ENCODE data around the gene CFAP221. TPM values are rescaled to one million over a fixed set of nuclear protein-coding genes. Genes with fewer than 3 reads are reported as not detected.

Gene CFAP221
- total RNA-seq, 1 experiment from 2014 or later: not detected

DNA sequence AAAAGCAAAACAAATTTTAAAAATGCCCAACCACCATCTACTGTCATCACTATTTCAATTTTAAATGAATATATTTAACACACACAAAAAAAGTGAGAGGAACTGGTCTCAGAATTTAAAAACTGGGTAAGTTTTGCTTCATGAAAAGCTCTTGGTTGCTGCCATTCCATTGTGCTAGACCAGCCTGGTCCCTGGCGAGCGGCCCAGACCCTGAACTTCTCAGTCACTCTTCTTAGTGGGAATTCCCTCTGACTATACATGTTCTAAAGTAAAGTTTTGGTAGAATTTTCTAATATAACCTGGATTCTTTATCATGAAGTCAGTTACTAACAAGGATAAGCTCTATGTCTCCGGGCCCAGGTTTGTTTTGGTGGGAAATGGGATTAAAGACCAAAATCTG is 99.9 kb downstream of the CFAP221 start:
- TF ChIP-seq, protein P1, sequence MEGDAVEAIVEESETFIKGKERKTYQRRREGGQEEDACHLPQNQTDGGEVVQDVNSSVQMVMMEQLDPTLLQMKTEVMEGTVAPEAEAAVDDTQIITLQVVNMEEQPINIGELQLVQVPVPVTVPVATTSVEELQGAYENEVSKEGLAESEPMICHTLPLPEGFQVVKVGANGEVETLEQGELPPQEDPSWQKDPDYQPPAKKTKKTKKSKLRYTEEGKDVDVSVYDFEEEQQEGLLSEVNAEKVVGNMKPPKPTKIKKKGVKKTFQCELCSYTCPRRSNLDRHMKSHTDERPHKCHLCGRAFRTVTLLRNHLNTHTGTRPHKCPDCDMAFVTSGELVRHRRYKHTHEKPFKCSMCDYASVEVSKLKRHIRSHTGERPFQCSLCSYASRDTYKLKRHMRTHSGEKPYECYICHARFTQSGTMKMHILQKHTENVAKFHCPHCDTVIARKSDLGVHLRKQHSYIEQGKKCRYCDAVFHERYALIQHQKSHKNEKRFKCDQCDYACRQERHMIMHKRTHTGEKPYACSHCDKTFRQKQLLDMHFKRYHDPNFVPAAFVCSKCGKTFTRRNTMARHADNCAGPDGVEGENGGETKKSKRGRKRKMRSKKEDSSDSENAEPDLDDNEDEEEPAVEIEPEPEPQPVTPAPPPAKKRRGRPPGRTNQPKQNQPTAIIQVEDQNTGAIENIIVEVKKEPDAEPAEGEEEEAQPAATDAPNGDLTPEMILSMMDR (IDR thresholded peaks at IDR 0.05; ENCODE audit: unreplicated experiment): no peak
- Mint-ChIP-seq H3K4me1 (ENCODE audit: insufficient read depth, unreplicated experiment) (peaks cover 13% of the 10 kb centered on the region), H3K27ac (ENCODE audit: low read depth, unreplicated experiment) (no peak overlapping the region), H3K36me3 (ENCODE audit: insufficient read depth, unreplicated experiment) (no peaks in the 10 kb centered on the region), H3K9me3 (ENCODE audit: unreplicated experiment) (no peaks in the 10 kb centered on the region), H3K27me3 (ENCODE audit: insufficient read depth, unreplicated experiment) (no peaks in the 10 kb centered on the region), H3K4me3 (ENCODE audit: unreplicated experiment) (no peak overlapping the region)
- intact Hi-C loops (cut with micrococcal nuclease): loop anchor here (5.0 to 10.0 kb wide), 2 partner anchors 149 to 183 kb away; no protein-coding TSS in a partner anchor
- no TSS peak for BruUV-seq (replicated peaks)
- ChIA-PET CTCF (interaction anchor here (0.8 to 5.5 kb wide), 4 partner anchors 18 to 608 kb away, joined by 3 to 75 read pairs (median 4); partner anchors contain the start of gene RALB), POLR2A (interaction anchor here (0.6 kb wide), 1 partner anchor 35 kb away, joined by 3 read pairs; the partner anchor contains the start of gene TMEM177)
- no peak for DNase-seq (ENCODE audit: unreplicated experiment)

DNA sequence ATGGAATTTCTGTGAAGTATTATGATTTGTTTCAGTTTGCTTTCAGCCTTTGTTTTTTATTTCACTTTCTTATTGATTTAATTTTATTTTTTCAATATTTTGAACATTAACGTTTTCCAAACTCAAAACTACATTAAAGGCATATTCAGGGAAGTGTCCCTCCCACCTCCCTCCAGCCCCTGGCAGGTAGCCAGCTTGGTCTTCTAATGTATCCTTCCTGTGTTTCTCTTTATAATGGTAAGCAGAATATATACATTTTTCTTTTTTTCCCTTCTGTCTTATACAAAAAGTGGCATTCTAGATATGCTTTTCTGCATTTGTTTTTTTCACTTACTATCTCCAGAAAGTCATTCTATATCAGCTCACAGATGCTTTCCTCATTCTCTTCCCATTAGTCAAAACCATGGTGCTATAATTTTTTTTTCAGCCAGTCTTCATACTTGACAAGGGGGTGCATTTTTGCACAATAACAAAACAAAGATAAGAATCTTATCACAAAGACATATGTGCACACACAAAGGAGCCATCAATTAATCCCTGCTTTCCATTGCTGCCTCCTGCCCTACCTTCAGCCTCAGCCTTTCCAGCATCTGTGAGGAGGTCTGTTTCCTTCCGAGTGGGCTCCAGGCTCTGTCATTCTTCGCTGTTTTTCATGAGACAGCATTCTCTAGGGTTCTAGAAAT is 101.1 kb downstream of the CFAP221 start:
- DNase-seq (ENCODE audit: unreplicated experiment): no peak
- BruUV-seq (replicated peaks): no TSS peak
- POLR2A ChIA-PET: interaction anchor here (1.0 kb wide), 1 partner anchor 34 kb away, joined by 3 read pairs; the partner anchor contains the start of gene TMEM177
- H3K4me3 Mint-ChIP-seq (ENCODE audit: unreplicated experiment): no peak overlapping the region
- no peak overlapping the region for H3K27ac Mint-ChIP-seq (ENCODE audit: low read depth, unreplicated experiment)
- no peaks in the 10 kb centered on the region for H3K9me3 Mint-ChIP-seq (ENCODE audit: unreplicated experiment)
- intact Hi-C loops (cut with micrococcal nuclease): loop anchor here (10.0 kb wide), 1 partner anchor 151 kb away; no protein-coding TSS in a partner anchor
- TF ChIP-seq, protein P1 (IDR thresholded peaks at IDR 0.05; ENCODE audit: unreplicated experiment): no peak
- H3K4me1 Mint-ChIP-seq (ENCODE audit: insufficient read depth, unreplicated experiment): peaks cover 13% of the 10 kb centered on the region
- no peaks in the 10 kb centered on the region for H3K27me3 Mint-ChIP-seq (ENCODE audit: insufficient read depth, unreplicated experiment)
- CTCF ChIA-PET: interaction anchor here (0.6 to 5.5 kb wide), 4 partner anchors 17 to 789 kb away, joined by 3 to 75 read pairs (median 4); no protein-coding TSS in a partner anchor
- no peaks in the 10 kb centered on the region for H3K36me3 Mint-ChIP-seq (ENCODE audit: insufficient read depth, unreplicated experiment)

- ChIA-PET CTCF (interaction anchor here (0.6 to 0.8 kb wide), 4 partner anchors 8 to 788 kb away, joined by 3 to 7 read pairs (median 4); no protein-coding TSS in a partner anchor), POLR2A (no interaction called here)
- H3K9me3 Mint-ChIP-seq (ENCODE audit: unreplicated experiment): no peaks in the 10 kb centered on the region
- BruUV-seq (replicated peaks): no TSS peak
- H3K27me3 Mint-ChIP-seq (ENCODE audit: insufficient read depth, unreplicated experiment): no peaks in the 10 kb centered on the region
- no peaks in the 10 kb centered on the region for H3K36me3 Mint-ChIP-seq (ENCODE audit: insufficient read depth, unreplicated experiment)
- H3K27ac Mint-ChIP-seq (ENCODE audit: low read depth, unreplicated experiment): no peak overlapping the region
- DNase-seq (ENCODE audit: unreplicated experiment): no peak
- no peak overlapping the region for H3K4me3 Mint-ChIP-seq (ENCODE audit: unreplicated experiment)
- intact Hi-C loops (cut with micrococcal nuclease): loop anchor here (10.0 kb wide), 1 partner anchor 151 kb away; no protein-coding TSS in a partner anchor
- peaks cover 13% of the 10 kb centered on the region for H3K4me1 Mint-ChIP-seq (ENCODE audit: insufficient read depth, unreplicated experiment)
- TF ChIP-seq, protein P1 (IDR thresholded peaks at IDR 0.05; ENCODE audit: unreplicated experiment): no peak
Observed at GRCh38 chr2:119646149-119646548, 101.9 kb downstream of the CFAP221 start.

DNA sequence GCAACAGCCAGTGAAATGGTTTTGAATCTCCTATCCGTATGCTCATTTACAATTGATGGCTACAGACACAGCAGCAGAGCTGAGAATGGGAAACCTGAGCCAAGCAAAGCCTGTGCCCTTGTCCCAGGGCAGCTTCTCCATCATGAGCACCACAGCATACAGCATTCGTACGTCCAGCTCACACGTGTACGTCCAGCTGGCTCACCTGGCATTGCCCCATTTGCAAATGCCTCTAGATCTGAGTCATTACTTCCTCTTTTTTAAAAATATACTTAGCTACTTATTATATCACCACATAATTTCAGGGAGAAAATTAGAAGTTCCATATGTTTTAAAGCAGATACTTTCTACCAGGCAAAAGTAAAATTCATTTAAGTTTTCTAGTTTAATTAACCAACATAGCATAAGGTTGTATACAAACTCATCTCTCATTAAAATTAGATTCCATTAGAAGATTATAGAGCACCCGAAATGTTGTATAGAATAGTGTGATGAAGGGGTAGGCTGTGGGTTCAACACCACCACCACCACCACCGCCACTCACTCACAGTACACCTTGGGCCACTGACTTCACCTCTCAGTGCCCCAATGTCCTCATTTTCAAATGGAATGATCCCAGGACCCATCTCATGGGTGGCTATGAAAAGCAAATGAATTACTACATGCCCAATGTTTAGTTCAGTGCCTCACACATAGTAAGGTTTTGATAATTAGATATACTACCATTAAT is 103.4 kb downstream of the CFAP221 start:
- Mint-ChIP-seq H3K27ac (ENCODE audit: low read depth, unreplicated experiment) (no peak overlapping the region), H3K27me3 (ENCODE audit: insufficient read depth, unreplicated experiment) (no peaks in the 10 kb centered on the region), H3K36me3 (ENCODE audit: insufficient read depth, unreplicated experiment) (no peaks in the 10 kb centered on the region), H3K4me1 (ENCODE audit: insufficient read depth, unreplicated experiment) (peaks cover 6% of the 10 kb centered on the region), H3K4me3 (ENCODE audit: unreplicated experiment) (no peak overlapping the region), H3K9me3 (ENCODE audit: unreplicated experiment) (no peaks in the 10 kb centered on the region)
- DNase-seq (ENCODE audit: unreplicated experiment): peak; percentile 73
- CTCF ChIA-PET: interaction anchor here (0.9 to 2.4 kb wide), 3 partner anchors 10 to 13 kb away, joined by 3 to 7 read pairs (median 4); no protein-coding TSS in a partner anchor
- POLR2A ChIA-PET: interaction anchor here (0.6 kb wide), 1 partner anchor 392 kb away, joined by 3 read pairs; no protein-coding TSS in a partner anchor
- TF ChIP-seq, protein P1 (IDR thresholded peaks at IDR 0.05; ENCODE audit: unreplicated experiment): no peak
- no TSS peak for BruUV-seq (replicated peaks)
- intact Hi-C loops (cut with micrococcal nuclease): loop anchor here (10.0 kb wide), 1 partner anchor 153 kb away; no protein-coding TSS in a partner anchor
